ENCODE data around the gene APOBEC3F.

The APOBEC3F gene

DNA sequence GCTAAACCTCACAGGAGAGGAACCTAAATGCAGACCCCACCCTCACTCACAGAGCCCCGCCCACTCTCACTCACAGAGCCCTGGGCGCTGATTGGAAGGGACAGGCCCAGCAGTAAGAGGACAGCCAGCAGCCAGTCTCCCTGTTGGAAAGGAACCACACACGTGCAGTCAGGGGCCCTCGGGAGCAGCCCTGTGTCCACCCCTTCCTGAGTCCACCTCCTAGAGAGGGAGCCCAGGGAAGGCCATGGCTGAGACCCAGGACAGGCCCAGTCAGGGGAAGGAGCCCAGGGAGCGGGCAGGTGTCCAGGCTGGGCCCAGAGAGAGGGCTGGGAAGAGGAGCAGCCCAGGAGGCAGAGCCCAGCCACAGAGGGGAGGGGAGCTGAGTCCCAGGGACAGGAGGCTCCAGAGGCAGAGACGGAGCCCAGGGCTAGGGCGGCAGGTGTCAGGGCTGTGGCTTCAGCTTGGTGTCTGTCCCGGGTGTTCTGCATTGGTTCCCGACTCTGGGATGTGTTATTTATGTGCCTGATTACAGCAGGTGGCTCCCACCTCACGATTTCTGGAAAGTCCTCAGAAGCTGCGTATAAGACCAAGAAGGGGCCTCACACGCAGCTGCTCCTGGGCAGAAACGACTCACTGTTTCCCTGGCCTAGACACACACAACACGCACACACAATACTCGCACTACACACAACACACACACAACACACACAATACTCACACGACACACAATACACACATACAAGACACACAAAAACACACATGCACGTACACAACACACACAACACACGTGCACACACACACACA, 47.4 kb downstream of the APOBEC3F start:
- Histone ChIP-seq H3K4me3 (ENCODE audit: low read length) (no peak overlapping the region), H3K9me2 (replicated peaks; ENCODE audit: control insufficient read depth, low read length) (no peaks in the 10 kb centered on the region), H3K27me3 (ENCODE audit: control insufficient read depth, low read length) (no peaks in the 10 kb centered on the region), H3K9me3 (ENCODE audit: control insufficient read depth, insufficient read depth, low read length) (no peaks in the 10 kb centered on the region), H3K79me2 (ENCODE audit: control insufficient read depth, low read length) (no peaks in the 10 kb centered on the region), H3K4me1 (ENCODE audit: control insufficient read depth, low read length) (no peaks in the 10 kb centered on the region), H3K36me3 (ENCODE audit: control insufficient read depth, low read length) (no peaks in the 10 kb centered on the region), H3K4me2 (ENCODE audit: low read length) (no peak overlapping the region), H4K20me1 (ENCODE audit: control insufficient read depth, insufficient read depth, low read depth, low read length) (no peaks in the 10 kb centered on the region), H3F3A (ENCODE audit: control insufficient read depth, insufficient read depth) (no peaks in the 10 kb centered on the region), H3K27ac (ENCODE audit: low read depth, low read length) (no peak overlapping the region)
- TF ChIP-seq, protein P1, sequence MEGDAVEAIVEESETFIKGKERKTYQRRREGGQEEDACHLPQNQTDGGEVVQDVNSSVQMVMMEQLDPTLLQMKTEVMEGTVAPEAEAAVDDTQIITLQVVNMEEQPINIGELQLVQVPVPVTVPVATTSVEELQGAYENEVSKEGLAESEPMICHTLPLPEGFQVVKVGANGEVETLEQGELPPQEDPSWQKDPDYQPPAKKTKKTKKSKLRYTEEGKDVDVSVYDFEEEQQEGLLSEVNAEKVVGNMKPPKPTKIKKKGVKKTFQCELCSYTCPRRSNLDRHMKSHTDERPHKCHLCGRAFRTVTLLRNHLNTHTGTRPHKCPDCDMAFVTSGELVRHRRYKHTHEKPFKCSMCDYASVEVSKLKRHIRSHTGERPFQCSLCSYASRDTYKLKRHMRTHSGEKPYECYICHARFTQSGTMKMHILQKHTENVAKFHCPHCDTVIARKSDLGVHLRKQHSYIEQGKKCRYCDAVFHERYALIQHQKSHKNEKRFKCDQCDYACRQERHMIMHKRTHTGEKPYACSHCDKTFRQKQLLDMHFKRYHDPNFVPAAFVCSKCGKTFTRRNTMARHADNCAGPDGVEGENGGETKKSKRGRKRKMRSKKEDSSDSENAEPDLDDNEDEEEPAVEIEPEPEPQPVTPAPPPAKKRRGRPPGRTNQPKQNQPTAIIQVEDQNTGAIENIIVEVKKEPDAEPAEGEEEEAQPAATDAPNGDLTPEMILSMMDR (IDR thresholded peaks at IDR 0.05; ENCODE audit: low read depth, low read length, poor library complexity, severe bottlenecking), result no peak
- TF ChIP-seq EZH2phosphoT487 (IDR thresholded peaks at IDR 0.05; ENCODE audit: borderline replicate concordance, low read length), result no peak

DNA sequence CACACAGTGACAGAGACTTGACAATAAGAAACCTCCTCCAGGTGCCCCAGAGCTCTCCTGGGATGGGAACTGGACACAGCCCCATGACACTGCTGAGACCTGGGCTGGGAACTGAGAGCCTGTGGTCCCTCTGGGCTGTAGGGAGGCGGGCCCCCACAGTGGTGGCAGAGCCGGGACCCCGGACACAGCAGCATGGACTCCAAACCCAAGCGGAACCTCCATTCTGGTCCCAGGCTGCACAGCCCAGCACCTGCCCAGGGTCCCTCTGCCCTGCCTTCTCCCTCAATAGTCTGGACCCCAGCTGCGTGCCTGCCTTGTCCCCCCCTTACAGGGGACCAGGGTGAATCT, 48.0 kb downstream of the APOBEC3F start:
- H3K4me3 ChIP-seq (ENCODE audit: low read length), result no peak overlapping the region

DNA sequence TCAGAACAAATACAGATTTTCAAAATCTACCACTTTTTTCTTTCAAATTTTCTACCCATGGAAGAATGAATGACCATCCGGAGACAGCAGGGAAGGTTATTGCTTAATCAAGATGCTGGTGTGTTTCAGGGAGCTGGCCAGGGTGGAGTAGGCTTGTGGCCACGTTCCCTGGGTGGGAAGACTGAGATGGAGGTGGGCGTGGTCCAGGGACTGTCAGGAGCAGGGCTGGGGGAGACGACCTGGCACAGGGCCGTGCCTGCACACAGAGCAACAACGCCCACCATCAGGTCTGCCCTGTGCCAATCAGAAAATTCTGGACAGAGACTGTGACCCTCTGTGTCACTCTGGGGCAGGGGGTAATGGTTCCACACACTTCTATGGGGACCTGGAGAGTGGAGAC, 49.3 kb downstream of the APOBEC3F start:
- H4K20me1 ChIP-seq (ENCODE audit: control insufficient read depth, insufficient read depth, low read depth, low read length), result no peaks in the 10 kb centered on the region
- no peak overlapping the region for H3K27ac ChIP-seq (ENCODE audit: low read depth, low read length)
- H3K9me2 ChIP-seq (replicated peaks; ENCODE audit: control insufficient read depth, low read length), result no peaks in the 10 kb centered on the region
- no peaks in the 10 kb centered on the region for H3F3A ChIP-seq (ENCODE audit: control insufficient read depth, insufficient read depth)
- no peak overlapping the region for H3K4me2 ChIP-seq (ENCODE audit: low read length)
- TF ChIP-seq EZH2phosphoT487 (IDR thresholded peaks at IDR 0.05; ENCODE audit: borderline replicate concordance, low read length), result no peak
- TF ChIP-seq, protein P1 (IDR thresholded peaks at IDR 0.05; ENCODE audit: low read depth, low read length, poor library complexity, severe bottlenecking), result no peak
- H3K27me3 ChIP-seq (ENCODE audit: control insufficient read depth, low read length), result no peaks in the 10 kb centered on the region
- no peaks in the 10 kb centered on the region for H3K36me3 ChIP-seq (ENCODE audit: control insufficient read depth, low read length)
- no peaks in the 10 kb centered on the region for H3K79me2 ChIP-seq (ENCODE audit: control insufficient read depth, low read length)
- H3K9me3 ChIP-seq (ENCODE audit: control insufficient read depth, insufficient read depth, low read length), result no peaks in the 10 kb centered on the region
- H3K4me3 ChIP-seq (ENCODE audit: low read length), result no peak overlapping the region
- H3K4me1 ChIP-seq (ENCODE audit: control insufficient read depth, low read length), result no peaks in the 10 kb centered on the region

More for the DNA sequence above, 48.0 kb downstream of the APOBEC3F start:
- H4K20me1 ChIP-seq (ENCODE audit: control insufficient read depth, insufficient read depth, low read depth, low read length), result no peaks in the 10 kb centered on the region
- no peaks in the 10 kb centered on the region for H3K79me2 ChIP-seq (ENCODE audit: control insufficient read depth, low read length)
- no peaks in the 10 kb centered on the region for H3K9me2 ChIP-seq (replicated peaks; ENCODE audit: control insufficient read depth, low read length)
- no peak overlapping the region for H3K4me2 ChIP-seq (ENCODE audit: low read length)
- H3K27ac ChIP-seq (ENCODE audit: low read depth, low read length), result no peak overlapping the region
- H3K9me3 ChIP-seq (ENCODE audit: control insufficient read depth, insufficient read depth, low read length), result no peaks in the 10 kb centered on the region
- no peaks in the 10 kb centered on the region for H3F3A ChIP-seq (ENCODE audit: control insufficient read depth, insufficient read depth)
- TF ChIP-seq, protein P1 (IDR thresholded peaks at IDR 0.05; ENCODE audit: low read depth, low read length, poor library complexity, severe bottlenecking), result no peak
- TF ChIP-seq EZH2phosphoT487 (IDR thresholded peaks at IDR 0.05; ENCODE audit: borderline replicate concordance, low read length), result no peak
- no peaks in the 10 kb centered on the region for H3K4me1 ChIP-seq (ENCODE audit: control insufficient read depth, low read length)
- no peaks in the 10 kb centered on the region for H3K27me3 ChIP-seq (ENCODE audit: control insufficient read depth, low read length)
- H3K36me3 ChIP-seq (ENCODE audit: control insufficient read depth, low read length), result no peaks in the 10 kb centered on the region

Measured in DOHH2 (cell line).